Measurements from ENCODE around the gene ABLIM2.

- TF ChIP-seq CTCF (IDR thresholded peaks at IDR 0.05), result no peak
- TF ChIP-seq POLR2AphosphoS5 (IDR thresholded peaks at IDR 0.05), result no peak
These were observed 146.1 kb downstream of the ABLIM2 start for GRCh38 chr4:8012517-8012916.
